Inferior parietal cortex (tissue), 1 donor: Measurements from ENCODE around the gene SEMA3E.
"Not testable (repeated sequence)": the region's sequence is repeated elsewhere in the genome, so short reads cannot be mapped to it uniquely, and the experiment has no call there.

Source experiments
- DNase-seq: peaks from one replicate; pipeline ENCODE4 v3.0.0-alpha.2; 2016; ENCODE audit errors: extremely low spot score

The SEMA3E gene

DNA sequence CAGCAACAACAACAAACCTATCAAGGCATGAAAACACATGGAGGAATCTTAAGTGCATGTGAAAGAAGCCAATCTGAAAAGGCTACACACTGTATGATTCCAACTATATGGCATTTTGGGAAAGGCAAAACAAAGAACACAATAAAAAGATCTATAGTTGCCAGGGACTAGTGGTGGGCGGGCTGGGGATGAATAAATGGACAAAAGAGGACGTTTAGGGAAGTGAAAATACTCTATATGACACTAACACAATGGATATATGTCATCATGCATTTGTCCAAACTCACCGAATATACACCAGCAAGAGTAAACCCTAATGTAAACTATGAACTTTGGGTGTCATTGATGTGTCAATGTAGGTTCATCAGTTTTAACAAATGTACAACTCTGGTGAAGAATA lies 89.1 kb downstream of the SEMA3E start:
- DNase-seq: no peak

DNA sequence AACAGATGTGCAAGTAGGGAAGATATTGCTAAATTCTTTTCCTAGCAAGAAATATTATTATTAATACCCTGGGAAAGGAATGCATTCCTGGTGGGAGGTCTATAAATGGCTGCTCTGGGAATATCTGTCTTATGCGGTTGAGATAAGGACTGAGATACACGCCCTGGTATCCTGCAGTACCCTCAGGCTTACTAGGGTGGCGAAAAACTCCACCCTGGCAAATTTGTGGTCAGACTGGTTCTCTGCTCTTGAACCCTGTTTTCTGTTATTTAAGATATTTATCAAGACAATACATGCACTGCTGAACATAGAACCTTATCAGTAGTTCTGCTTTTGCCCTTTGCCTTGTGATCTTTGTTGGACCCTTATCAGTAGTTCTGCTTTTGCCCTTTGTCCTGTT lies 96.4 kb downstream of the SEMA3E start:
- DNase-seq: not testable (repeated sequence)

DNA sequence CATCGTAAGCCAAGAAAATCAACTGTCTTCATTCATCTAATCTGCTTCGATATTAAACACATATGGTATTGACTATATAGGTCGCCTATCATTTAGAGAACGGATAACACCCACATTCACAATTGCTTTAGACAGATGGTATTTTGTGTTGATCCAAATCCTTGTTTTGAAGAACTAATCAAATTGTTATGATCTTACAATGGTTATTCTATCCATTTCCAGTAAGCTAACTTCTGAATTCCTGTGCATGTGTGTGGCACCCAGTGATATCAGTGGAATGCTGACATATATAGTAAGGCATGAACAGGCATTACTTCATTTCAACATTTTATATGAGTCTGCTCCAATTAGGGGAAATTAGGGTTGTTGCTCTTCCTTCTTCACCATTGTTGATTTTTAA lies 98.8 kb downstream of the SEMA3E start:
- DNase-seq: no peak

GRCh38 chr7:83548250-83548649 lies 100.7 kb downstream of the SEMA3E start:
- no peak for DNase-seq

DNA sequence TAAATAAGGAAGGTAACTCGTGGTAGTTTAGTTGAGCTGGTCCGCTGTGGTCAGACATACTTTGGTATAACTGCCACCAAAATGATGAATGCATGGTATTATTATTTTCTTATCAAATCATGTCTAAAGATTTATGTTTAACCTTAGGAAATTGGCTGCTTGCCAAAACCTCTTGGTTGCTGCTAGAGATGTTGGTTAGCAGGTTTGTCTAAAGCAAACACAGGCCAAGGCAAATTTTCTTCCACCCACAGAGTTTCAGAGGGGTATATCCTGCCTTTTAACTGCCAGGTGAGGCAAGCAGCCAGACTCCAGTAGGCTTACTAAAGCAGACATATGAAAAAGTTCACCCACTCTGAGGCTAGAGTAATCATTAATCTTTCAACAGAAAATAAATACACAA lies 101.4 kb downstream of the SEMA3E start:
- DNase-seq: no peak

GRCh38 chr7:83546586-83546985 lies 102.4 kb downstream of the SEMA3E start:
- DNase-seq: no peak

GRCh38 chr7:83541187-83541960 lies 107.6 kb downstream of the SEMA3E start:
- no peak for DNase-seq

- DNase-seq: no peak
Observed at GRCh38 chr7:83534488-83534887, 114.5 kb downstream of the SEMA3E start.

DNA sequence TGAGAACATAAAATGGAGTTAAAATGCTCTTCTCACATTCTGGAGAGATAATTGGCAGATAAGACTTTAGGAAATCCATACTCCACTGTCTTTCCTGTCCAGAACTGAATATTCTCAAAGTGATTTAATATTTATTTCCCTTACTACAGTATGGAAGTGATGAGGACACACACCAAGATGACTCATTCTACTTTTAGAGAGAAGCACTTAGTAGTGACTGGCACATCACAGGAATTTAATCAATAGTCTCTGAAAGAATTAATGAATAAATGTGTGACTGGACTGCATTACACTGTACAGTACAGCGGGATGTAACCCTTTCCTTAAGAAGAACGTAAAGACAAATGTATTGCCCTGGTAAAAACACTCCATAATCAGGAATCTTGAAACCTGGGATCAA lies 116.7 kb downstream of the SEMA3E start:
- no peak for DNase-seq

DNA sequence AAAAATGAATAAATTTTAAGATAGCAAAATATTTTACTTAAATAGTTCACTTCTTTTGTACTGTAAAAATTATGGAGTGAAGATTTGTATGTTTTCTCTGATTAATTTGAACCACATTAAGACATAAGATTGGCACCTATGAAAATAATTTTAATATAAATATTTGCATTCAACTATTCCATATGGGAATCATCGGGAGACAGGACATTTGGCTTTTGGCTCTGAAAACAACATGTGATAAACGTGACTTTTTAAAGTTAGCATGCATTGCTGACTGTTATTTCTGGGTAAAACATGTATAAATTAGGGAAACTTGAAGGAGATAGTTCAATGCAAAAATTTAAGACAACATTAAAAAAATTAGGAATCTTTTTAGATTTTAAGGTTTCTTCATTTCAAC lies 117.2 kb downstream of the SEMA3E start:
- DNase-seq: no peak

- DNase-seq: no peak
Observed at GRCh38 chr7:83528925-83529423, 120.0 kb downstream of the SEMA3E start.

DNA sequence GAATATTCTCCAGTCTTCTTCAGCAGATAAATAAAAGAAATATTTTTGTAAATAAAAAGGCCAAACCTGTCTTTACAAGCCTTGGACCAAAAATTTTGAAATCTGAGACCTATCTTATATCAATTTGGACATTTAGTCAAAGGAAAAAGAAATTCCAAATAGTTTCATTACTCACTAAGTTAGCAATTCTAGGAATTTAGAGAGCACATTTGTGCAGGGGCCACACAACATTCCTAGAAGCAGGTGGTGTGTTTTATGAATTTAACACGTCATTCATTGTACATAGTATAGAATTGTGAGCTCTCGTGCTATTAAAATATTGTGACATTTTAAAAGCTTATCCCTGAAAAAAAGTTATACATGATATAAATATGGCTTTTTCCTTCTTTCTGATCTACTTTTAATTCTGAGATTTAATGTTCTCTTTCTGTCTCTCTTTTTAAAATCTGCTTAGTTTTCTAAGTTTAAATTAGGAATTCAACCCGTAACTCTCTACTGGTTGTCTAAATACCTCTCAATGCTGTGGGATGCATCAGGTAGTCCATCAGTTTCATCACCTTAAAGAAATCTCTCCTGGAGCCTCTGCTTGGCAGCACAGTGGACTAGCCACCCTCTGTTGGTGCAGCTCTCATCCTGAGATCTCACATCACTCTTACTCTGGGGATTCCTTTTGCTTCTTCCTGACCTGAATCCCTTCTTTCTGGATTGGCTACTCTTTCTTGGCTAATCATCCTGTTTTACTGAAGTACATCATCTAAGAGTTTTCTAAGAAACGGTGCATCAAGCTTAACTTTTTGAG lies 124.5 kb downstream of the SEMA3E start:
- DNase-seq: no peak

DNA sequence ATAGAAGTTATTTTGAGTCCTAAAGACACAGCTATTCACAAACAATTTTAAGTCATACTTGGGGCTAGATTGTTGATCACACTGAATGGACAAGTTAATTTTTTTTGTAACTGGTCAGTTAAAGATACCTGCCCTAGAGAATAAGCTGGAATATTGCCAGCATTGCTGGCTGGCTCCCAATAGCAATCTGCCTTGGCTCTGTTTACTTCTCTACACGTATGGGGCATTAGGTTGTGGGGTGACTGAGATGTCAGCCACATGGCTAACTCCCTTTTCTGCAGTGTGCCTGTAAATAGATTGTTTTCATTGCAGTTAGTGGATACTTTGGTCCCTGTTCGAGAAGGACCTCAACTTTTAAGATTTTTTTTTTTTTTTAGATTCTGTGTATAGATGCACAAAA lies 128.2 kb downstream of the SEMA3E start:
- DNase-seq: no peak

DNA sequence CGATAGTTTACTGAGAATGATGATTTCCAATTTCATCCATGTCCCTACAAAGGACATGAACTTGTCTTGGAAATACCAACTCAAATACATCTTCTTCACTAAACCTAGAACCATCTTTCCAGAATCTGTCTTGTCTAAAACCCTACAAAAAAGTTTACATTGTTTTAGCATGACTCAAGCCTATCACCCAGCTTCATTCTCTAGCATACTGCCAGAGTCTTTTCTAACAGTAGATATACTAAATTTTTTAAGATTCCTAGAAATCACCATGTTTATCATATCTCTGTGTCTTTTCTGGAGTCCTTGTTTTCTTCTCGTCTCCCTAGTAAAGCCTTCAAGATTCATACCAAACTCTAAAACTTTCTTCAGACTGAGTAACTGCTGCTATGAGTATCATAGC lies 129.7 kb downstream of the SEMA3E start:
- DNase-seq: no peak

GRCh38 chr7:83517035-83517700 lies 131.8 kb downstream of the SEMA3E start:
- no peak for DNase-seq

GRCh38 chr7:83514977-83515376 lies 134.0 kb downstream of the SEMA3E start:
- DNase-seq: no peak

DNA sequence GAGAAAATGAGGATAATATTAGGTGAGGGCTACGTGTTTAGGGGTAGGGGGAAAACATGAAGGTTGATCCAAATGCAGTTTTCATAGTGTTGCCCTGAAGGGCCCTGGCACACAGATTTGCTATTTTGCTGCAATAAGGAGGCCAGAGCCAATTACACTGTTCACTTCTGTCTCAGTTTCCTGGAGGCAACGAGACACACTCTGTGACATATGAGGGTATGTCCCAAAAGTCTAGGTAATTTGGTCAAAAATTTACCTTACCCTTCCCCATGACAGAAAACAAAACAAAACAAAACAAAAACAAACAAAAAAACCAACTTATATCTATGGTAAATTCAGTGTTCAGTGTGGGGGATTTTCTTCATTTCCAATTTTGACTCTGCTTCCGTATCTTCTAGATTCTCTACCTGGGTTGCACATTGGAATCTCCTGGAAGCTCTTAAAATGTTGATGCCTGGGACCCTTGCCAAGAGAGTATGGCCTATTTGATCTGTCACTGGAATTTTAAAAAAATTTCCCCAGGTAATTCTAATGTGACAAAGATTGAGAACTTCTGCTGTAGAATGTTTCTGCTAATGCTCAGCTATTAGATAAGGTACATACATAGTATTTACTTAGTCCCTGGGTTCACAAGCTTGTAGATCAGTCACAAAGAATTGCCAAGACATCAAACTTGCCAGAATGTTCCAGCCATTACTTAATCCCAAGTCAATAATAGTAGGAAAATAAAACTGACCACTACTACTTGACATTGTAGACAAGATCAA lies 139.5 kb downstream of the SEMA3E start:
- no peak for DNase-seq

- no peak for DNase-seq
Observed at GRCh38 chr7:83504330-83504729, 144.6 kb downstream of the SEMA3E start.

DNA sequence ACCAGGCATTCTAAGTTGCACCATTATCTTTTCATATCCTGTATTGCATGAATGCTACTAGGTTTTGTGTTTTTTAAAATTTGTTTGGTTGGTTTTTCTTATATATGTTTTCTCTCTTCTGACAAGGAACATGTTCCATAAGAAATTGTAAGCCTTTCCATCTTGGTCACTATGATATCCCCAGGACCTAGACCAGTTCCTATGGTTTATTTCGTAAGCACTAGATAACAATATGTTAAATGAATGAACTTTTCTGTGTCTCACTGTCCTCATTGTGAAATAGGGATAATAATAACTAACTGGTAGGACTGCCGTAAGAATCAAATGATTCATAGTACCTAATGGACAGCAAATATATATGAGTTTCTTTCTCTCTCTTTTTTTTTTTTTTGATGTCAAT lies 146.3 kb downstream of the SEMA3E start:
- DNase-seq: no peak

DNA sequence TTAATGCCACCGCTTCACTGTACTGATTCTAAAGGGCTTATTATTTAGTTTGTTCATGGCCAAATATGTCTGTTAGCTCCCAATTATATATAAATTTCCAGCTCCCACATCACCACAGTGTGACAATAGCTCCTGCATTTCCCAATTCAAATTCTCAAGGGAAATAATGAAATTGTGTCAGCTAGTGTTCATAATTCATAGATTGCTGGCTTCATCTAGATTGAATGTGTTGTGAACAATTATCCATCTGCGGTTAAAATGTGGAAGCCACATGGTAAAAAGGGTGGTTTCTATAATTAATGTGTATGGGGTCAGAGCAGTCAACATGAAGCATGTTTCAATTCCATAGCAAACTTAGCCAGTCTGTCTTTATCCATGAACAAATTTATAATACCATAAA lies 154.3 kb downstream of the SEMA3E start:
- DNase-seq: no peak

DNA sequence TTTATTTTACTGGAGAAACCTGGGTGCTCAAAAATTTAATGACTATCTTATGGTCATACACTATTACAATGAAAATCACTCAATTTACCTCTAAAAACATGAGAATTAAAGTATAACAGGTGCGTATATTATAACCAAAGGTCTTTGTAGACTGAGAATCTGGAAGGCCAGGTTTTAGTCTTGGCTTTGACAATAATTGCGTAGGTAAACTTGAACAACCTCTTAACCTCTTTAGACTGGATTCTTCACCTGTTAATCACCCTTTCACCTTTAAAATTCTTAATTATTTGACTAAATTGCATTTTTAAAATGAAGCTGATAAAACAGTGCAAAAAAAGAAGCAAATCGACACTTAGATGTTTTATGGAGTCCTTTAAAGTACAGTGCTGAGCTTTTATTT lies 156.1 kb downstream of the SEMA3E start:
- DNase-seq: no peak

DNA sequence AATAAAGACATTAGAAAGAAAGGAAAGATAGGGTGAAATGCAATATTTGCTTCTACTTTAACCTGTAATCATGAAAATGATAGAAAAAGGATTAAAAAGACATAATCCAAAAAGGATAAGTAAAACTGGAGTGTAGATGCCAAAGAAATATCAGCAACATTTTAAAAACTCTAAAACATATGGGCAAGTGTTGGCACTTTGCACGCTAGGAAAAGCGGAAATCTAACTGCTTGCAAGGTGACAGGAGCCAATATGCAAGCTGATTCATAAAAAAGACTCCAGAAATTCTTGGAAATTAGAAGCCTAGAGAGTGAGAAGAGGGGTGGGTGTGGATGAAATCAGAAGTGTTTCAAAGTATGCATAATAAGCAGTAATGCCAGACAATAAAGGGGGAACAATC lies 161.1 kb downstream of the SEMA3E start:
- DNase-seq: peak; percentile 16
